Measurements from ENCODE around the gene MYO5B. TPM values are rescaled to one million over a fixed set of nuclear protein-coding genes. Genes with fewer than 3 reads are reported as not detected.

MYO5B gene
- polyA plus RNA-seq, 2 of the 4 experiments (the other 2 are of a cell fraction) = 6.4 to 18.4 TPM

DNA sequence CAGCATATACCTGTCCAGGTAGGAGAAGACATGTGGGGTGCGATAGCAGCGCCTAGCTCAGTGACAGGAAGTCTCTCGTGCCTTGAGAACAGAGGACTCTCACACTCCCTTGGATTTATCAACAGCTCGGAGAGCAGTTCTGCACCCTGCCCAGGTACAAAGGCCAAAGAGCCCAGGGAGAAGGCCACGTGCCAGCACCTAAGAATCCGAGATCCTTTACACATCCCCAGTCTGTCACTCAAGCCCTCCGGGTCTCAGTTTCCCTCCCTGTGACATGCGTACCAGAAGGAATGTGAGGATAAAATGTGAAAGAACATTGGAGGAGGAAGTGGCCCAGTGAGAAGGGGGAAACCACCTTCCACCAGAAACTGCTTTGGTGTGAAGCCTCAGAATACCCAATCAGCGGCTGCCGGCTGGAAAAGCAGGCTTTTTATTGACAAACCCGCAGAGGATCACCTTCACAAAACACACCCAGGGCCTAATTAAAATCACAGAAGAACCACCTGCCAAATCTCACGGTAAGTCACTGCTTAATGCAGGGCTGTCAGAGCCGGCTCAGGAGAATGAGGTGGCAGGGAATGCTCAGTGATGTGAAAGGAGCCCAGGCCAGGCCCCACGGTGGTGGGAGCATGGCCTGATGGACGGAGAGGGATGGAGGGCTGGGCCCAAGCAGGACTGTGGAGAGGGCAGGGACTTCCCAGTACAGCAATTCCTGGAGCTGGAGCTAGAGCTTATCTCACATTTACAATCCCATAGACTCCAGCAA lies 66.3 kb downstream of the MYO5B start:
- no peak for TF ChIP-seq POLR2A (IDR thresholded peaks at IDR 0.05; ENCODE audit: low read length)
- H3K9me3 ChIP-seq = no peaks in the 10 kb centered on the region
- H3K27ac ChIP-seq = no peak overlapping the region
- FAIRE-seq (no peak), ATAC-seq (no peak), DNase-seq (ENCODE audit: low read depth in 1 of 2, low spot score in 1 of 2) (no peak)
- WGBS (ENCODE audit: missing lambda C conversion rate) = 48% methylated on average over 15 of the region's 15 CpGs
- H3K4me3 ChIP-seq = no peak overlapping the region
- no peaks in the 10 kb centered on the region for H3K4me1 ChIP-seq
- CTCF ChIA-PET = no interaction called here
- POLR2A ChIA-PET = no interaction called here
- H3K4me2 ChIP-seq = no peak overlapping the region

- 82% methylated on average over 4 of the region's 4 CpGs for WGBS (ENCODE audit: missing lambda C conversion rate)
- ATAC-seq = no peak
- no peaks in the 10 kb centered on the region for H3K9me3 ChIP-seq
- ChIA-PET POLR2A (no interaction called here), CTCF (interaction anchor here (1.7 kb wide), 1 partner anchor 67 kb away, joined by 4 read pairs; the partner anchor contains the start of gene MYO5B)
- no peak for TF ChIP-seq HOXB5 (CRISPR knock-in tag; IDR thresholded peaks at IDR 0.05)
- no peak for TF ChIP-seq HOXB13 (CRISPR knock-in tag; IDR thresholded peaks at IDR 0.05; ENCODE audit: low read depth)
- TF ChIP-seq POLR2AphosphoS2 (conservative IDR thresholded peaks at IDR 0.05; ENCODE audit: low read length) = no peak
- TF ChIP-seq PBX3 (IDR thresholded peaks at IDR 0.05) = no peak
- no peak for TF ChIP-seq EHF (CRISPR knock-in tag; IDR thresholded peaks at IDR 0.05)
- no peak for TF ChIP-seq ZFP36 (IDR thresholded peaks at IDR 0.05; ENCODE audit: borderline replicate concordance, partially characterized antibody)
- TF ChIP-seq NFE2L2 (conservative IDR thresholded peaks at IDR 0.05; ENCODE audit: low read length) = no peak
- no peak for TF ChIP-seq TFCP2L1 (CRISPR knock-in tag; IDR thresholded peaks at IDR 0.05)
- no peak for TF ChIP-seq E2F6 (IDR thresholded peaks at IDR 0.05; ENCODE audit: borderline replicate concordance, low read depth)
- TF ChIP-seq FOSL2 (IDR thresholded peaks at IDR 0.05) = no peak
- no peak for TF ChIP-seq FOSL2 (CRISPR knock-in tag; IDR thresholded peaks at IDR 0.05)
- TF ChIP-seq MYC (IDR thresholded peaks at IDR 0.05; ENCODE audit: borderline replicate concordance, low read length) = no peak
- no peak for TF ChIP-seq MAZ (IDR thresholded peaks at IDR 0.05; ENCODE audit: borderline replicate concordance, low read depth, low read length)
- TF ChIP-seq, protein P1, sequence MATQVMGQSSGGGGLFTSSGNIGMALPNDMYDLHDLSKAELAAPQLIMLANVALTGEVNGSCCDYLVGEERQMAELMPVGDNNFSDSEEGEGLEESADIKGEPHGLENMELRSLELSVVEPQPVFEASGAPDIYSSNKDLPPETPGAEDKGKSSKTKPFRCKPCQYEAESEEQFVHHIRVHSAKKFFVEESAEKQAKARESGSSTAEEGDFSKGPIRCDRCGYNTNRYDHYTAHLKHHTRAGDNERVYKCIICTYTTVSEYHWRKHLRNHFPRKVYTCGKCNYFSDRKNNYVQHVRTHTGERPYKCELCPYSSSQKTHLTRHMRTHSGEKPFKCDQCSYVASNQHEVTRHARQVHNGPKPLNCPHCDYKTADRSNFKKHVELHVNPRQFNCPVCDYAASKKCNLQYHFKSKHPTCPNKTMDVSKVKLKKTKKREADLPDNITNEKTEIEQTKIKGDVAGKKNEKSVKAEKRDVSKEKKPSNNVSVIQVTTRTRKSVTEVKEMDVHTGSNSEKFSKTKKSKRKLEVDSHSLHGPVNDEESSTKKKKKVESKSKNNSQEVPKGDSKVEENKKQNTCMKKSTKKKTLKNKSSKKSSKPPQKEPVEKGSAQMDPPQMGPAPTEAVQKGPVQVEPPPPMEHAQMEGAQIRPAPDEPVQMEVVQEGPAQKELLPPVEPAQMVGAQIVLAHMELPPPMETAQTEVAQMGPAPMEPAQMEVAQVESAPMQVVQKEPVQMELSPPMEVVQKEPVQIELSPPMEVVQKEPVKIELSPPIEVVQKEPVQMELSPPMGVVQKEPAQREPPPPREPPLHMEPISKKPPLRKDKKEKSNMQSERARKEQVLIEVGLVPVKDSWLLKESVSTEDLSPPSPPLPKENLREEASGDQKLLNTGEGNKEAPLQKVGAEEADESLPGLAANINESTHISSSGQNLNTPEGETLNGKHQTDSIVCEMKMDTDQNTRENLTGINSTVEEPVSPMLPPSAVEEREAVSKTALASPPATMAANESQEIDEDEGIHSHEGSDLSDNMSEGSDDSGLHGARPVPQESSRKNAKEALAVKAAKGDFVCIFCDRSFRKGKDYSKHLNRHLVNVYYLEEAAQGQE (IDR thresholded peaks at IDR 0.05) = no peak
- no peak for TF ChIP-seq CHD4 (IDR thresholded peaks at IDR 0.05; ENCODE audit: borderline replicate concordance)
- no peak for TF ChIP-seq FOXS1 (CRISPR knock-in tag; IDR thresholded peaks at IDR 0.05)
- no peak for TF ChIP-seq NPAS2 (CRISPR knock-in tag; IDR thresholded peaks at IDR 0.05; ENCODE audit: borderline replicate concordance)
- no peak for TF ChIP-seq HEYL (CRISPR knock-in tag; IDR thresholded peaks at IDR 0.05)
- no peak for TF ChIP-seq JUN (IDR thresholded peaks at IDR 0.05)
- TF ChIP-seq, protein P2, sequence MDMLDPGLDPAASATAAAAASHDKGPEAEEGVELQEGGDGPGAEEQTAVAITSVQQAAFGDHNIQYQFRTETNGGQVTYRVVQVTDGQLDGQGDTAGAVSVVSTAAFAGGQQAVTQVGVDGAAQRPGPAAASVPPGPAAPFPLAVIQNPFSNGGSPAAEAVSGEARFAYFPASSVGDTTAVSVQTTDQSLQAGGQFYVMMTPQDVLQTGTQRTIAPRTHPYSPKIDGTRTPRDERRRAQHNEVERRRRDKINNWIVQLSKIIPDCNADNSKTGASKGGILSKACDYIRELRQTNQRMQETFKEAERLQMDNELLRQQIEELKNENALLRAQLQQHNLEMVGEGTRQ (IDR thresholded peaks at IDR 0.05) = no peak
- TF ChIP-seq, protein P3, sequence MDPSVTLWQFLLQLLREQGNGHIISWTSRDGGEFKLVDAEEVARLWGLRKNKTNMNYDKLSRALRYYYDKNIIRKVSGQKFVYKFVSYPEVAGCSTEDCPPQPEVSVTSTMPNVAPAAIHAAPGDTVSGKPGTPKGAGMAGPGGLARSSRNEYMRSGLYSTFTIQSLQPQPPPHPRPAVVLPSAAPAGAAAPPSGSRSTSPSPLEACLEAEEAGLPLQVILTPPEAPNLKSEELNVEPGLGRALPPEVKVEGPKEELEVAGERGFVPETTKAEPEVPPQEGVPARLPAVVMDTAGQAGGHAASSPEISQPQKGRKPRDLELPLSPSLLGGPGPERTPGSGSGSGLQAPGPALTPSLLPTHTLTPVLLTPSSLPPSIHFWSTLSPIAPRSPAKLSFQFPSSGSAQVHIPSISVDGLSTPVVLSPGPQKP (IDR thresholded peaks at IDR 0.05; ENCODE audit: low read depth, low read length) = no peak
- no peak for FAIRE-seq
- no peaks in the 10 kb centered on the region for H3K4me1 ChIP-seq
- H3K4me3 ChIP-seq = no peak overlapping the region
- DNase-seq (ENCODE audit: low read depth in 1 of 2, low spot score in 1 of 2) = no peak
- no peak overlapping the region for H3K27ac ChIP-seq
- H3K4me2 ChIP-seq = no peak overlapping the region
Observed at GRCh38 chr18:50127516-50128210, 67.3 kb downstream of the MYO5B start.

Data from A549 (cell line).